A673 (cell line): Measurements from ENCODE around the gene PID1.

Source experiments
- CTCF ChIP-seq: fragments of 300-800, 200-600 bp; sonication (generic); conservative IDR thresholded peaks from 2 replicates; pipeline ENCODE4 v1.5.1; 2017; ENCODE audit warnings: low read depth, mild to moderate bottlenecking, antibody characterized with exemption, low read length, moderate library complexity, mixed read lengths
- EZH2 ChIP-seq: fragments of 200-600 bp; sonication (generic); IDR thresholded peaks from 2 replicates; pipeline ENCODE4 v1.6.1; 2017; ENCODE audit warnings: borderline replicate concordance, low read depth, mild to moderate bottlenecking, mixed read lengths, antibody characterized with exemption, low read length; ENCODE audit not compliant: poor library complexity, severe bottlenecking

GRCh38 chr2:229141424-229142025, 129.6 kb downstream of the PID1 start:
- no peak for TF ChIP-seq CTCF
- TF ChIP-seq EZH2 = no peak
